Stimulated activated CD4-positive, alpha-beta T cell treated with anti-CD3 and anti-CD28 coated beads, Interleukin-12 subunit alpha, Interleukin-12 subunit beta, amount 100 ng/mL, for 48 hours (primary cell): ENCODE data around the gene LAPTM5.
"Not testable (repeated sequence)": the region's sequence is repeated elsewhere in the genome, so short reads cannot be mapped to it uniquely, and the experiment has no call there.

Source experiments
- DNase-seq, 3 donors: peaks; one replicate each; pipeline ENCODE4 v3.0.0-alpha.2; 2020; ENCODE audit warnings: low read depth in 2 of 3, low spot score in 1 of 3

The LAPTM5 gene

DNA sequence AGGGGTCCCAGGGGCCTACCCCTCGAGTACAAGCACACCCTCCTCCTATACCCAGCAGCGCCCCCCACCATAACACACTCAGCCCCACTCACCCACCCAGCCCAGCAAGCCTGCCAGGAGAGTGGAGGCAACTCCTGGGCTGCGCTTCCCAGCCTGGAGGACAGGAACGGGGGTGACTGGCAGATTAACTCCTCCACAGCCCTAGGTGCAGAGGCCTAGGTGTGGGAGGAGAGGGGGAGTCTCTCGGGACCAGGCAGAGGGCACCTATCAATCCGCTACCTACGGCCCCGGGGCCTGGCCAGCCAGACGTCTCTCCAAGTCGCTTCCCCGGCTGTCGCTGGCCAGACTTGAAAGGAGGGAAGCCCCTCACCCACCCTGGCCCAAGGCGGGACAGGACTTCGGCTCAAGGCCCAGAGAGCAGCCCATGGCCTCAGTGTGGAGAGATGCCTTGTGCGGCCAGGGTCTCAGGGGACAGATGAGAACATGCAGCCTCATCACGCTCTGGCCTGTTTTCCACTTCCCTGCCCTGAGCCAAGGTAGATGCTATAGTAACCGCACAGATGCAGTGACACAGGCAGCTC is 59.1 kb downstream of the LAPTM5 start:
- DNase-seq = no peak

DNA sequence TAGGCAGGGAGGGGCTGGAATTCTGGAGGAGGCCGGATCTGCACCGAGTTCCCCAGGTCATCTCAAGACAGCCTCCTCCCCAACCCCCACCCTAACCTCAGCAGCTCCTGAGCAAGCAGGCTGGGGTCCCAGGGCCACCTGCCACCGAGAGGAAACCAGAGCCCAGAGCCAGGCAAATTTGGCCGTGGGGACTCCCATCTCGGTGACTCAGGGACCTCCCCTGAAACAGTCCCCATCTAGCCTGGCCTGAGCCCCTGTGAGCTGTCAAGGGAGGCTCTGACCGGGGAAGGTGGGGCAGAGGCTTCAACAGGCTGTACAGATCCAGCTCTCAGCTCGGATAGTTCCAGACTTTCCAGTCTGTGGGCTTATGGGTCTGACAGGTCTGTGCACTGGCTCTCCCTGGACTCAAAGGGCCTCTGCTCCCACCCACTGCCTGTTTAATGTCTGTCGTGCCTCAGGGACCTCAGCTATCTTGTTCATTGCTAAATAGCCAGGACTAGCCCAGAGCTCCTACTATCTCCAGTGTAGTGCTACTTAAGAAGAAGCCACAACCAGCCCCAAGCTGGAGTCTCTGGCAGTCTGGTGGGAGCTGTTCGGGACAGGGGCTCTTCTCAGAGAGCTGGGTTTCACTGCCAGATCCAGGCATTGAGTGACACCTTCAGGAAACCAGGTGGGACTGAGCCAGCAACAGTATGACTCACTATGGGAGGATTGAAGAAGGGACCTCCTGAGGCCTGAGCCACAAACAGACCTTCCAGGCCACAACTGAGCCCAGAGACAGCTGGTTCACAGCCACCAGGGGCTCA is 59.8 kb downstream of the LAPTM5 start:
- no peak for DNase-seq

DNA sequence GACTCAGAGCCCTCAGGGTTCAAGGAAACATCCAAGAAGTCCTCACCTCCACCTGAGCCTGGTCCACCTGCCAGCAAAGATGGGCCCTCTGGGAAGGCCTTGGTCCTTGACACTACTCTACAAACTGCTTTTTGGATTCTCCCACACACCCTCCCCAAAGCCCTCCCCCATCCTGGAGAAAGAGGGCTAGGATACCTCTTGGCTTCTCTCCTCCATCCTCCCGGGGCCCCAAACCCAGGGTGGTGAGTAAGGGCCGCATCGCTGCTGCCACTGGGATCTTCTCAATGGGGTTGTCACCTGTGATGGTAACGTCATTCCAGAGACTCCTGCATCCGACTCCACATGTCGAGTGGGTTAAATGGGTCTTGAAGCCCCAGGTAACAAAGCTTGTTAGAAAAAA is 60.7 kb downstream of the LAPTM5 start:
- no peak for DNase-seq

DNA sequence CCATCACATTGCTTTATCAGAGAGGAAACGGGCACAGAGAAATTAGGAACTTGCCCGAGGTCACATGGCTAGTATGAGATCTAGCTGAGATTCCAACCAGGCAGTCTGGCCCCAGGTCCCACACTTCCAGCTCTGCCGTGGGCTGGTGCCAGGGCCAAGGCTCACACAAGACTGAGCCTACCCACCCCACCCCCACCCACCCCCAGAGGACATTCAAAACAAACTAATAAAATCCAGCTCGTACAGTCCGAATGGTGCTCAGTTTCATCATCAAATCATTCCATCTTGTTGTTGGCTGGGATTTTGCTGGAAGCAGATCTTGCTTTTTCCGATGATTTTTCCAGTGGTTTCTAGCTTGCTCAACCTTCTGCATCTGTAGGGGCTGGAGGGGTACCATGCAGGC is 62.1 kb downstream of the LAPTM5 start:
- no peak for DNase-seq

- DNase-seq = no peak
Observed at GRCh38 chr1:30694280-30695175, 63.0 kb downstream of the LAPTM5 start.

GRCh38 chr1:30693822-30694221 is 63.8 kb downstream of the LAPTM5 start:
- DNase-seq = no peak

DNA sequence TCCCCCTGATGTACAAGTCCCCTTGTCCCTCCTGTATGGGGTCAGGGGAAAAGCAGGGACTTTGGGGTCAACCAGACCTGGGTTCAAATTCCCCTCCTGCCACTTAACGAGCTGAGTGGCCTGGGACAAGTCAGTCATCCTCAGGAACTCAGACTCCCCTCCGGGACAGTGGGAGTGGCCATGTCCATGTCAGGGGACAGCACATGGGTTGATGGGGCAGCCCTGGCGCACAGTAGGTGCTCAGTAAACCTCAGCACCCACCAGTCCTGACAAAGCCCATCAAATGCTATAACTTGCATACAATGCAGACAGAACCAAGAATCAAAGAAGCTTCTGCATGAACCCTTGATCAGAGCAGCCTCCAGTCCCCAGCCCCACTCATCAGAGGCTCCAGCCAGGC is 64.2 kb downstream of the LAPTM5 start:
- no peak for DNase-seq

GRCh38 chr1:30692948-30693301 is 64.6 kb downstream of the LAPTM5 start:
- no peak for DNase-seq

DNA sequence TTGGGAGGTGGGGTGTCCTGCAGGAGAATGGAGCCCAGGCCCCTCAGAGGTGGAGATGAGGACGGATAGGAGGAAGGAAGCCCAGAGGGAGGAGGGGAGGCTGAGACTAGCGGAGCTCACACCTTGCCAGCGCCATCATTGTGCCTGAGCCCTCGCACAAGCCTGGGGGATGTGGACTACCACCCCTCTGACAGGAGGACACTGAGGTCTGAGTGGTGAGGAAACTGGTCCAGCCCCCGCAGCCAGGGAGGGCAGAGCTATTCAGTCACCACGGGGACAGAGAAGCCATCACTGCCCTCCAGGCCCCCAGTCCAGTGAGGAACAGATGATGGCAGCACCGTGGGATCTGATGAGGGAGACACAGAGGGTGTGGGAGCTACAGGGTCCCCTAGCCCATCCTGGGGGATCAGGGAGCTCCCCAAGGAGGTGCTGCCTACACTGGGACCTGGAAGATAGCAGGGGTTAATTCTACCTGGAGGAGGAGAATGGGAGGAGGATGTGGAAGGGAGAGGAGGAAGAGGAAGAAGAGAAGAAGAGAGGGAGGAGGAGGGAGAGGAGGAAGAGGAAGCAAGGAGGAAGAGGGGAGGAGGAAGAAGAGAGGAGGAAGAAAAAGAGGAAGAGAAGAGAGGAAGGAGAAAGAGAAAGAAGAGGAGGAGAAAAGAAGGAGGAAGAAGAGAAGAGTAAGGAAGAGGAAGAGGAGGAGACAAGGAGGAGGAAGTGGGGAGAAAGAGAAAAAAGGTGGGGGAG is 65.2 kb downstream of the LAPTM5 start:
- DNase-seq = no peak

DNA sequence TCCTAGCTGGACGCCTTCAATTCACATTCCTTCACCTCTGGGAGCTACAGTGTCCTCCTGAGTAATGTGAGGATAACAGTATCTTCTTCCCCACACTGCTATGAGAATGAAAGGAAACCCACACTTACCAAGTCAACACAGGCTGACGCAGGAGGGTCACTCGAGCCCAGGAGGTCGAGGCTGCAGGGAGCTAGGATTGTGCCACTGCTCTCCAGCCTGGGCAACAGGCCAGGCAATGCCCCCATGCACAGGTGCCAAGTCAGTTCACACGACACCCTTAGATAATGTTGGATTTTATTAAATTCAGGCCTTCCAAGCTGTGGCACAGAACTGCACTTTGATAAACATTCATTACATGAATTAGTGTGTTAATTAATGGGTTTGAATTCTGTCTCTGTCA is 66.1 kb downstream of the LAPTM5 start:
- no peak for DNase-seq

GRCh38 chr1:30689901-30690645 is 67.5 kb downstream of the LAPTM5 start:
- DNase-seq = no peak

DNA sequence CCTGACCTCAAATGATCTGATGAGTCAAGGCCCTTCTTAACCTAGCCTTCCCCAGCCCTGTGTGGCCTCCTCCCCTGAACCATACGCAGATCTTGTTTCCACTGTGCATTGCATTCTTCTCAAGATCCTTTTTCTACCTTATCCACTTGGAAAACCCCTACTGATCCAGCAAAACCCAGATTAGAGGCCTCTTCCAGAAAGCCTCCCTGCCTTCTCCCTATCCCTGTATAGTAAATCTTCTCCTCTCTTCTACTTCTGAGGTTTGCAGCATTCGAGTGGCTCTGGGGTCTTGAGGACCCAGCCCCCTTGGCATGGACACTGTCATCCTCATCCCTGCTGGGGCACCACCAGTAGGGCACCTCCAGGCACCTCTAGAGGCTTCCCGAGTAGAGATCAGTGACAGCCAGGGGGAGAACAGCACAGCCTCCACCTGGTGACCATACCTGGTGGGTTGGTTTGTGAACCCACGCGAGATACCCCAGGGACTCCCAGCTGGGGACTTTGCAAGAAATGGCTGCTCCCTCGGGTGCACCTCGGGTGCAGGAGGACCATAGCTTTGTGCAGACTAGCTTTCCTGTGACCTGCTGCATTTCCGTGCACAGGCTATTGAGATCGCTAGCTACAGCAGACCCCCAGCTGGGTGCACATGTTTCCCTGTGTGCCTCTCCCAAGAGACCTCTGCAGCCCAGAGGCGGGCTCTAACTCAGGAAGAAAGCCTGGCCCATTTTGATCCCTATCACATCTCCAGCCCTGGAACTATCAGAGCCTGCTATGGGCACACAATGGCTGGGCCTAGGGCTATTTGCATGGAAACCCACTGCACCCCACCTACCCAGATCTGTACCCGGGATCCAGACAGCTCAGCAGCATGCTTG is 68.4 kb downstream of the LAPTM5 start:
- DNase-seq = no peak

- not testable (repeated sequence) for DNase-seq
Observed at GRCh38 chr1:30688516-30688915, 69.1 kb downstream of the LAPTM5 start.

GRCh38 chr1:30687886-30688285 is 69.7 kb downstream of the LAPTM5 start:
- no peak for DNase-seq

DNA sequence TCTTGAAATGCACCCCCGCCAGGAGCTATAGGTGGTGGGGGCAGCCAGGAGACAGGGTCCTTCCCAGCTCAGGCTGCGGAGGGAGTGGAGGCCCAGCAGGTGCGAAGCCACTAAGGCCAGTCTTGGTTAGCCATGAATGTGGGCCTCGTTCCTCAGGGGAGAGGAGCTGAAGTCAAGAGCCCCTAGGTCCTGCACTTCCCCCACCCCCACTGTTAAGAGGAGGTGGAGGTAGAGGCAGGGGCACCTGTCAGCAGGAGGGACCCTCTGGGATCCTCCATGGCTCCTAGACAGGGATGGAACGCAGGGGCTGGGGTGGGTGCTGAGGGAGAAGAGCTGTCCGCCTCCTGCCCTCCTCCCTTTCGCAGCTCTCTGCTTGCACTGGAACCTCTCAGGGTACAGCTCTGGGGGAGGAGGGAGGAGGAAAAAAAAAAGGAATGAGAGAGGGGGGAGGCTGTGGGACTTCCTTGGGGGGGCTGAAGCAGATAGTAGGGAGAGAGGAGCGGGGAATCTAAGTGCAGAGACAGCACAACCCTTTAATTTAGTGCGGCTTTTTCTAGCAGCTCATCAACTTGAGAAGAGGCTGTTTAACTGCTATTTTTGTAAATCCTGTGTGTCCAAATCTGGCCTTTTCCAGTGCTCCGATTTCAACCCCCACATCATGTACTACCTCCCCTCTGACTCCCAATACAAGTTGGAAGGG is 71.2 kb downstream of the LAPTM5 start:
- DNase-seq = no peak

DNA sequence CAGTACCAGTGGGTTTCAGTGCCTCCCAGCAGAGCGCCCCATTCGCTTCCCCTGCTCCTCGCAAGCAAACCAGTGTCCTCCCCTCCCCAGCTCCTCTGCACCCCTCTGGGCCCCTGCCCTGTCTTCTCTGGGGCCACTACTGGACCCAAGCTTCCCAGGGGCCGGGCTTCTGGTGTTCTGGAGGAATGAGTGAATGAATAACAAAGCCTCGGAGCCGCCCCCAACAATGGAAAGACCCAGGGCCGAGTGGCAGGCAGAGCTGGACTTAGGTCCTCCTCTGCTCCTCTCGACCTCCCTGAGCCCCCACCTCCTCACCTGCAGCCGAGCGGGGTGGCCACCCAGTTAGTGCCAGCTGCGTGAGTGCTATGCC is 71.8 kb downstream of the LAPTM5 start:
- no peak for DNase-seq

DNA sequence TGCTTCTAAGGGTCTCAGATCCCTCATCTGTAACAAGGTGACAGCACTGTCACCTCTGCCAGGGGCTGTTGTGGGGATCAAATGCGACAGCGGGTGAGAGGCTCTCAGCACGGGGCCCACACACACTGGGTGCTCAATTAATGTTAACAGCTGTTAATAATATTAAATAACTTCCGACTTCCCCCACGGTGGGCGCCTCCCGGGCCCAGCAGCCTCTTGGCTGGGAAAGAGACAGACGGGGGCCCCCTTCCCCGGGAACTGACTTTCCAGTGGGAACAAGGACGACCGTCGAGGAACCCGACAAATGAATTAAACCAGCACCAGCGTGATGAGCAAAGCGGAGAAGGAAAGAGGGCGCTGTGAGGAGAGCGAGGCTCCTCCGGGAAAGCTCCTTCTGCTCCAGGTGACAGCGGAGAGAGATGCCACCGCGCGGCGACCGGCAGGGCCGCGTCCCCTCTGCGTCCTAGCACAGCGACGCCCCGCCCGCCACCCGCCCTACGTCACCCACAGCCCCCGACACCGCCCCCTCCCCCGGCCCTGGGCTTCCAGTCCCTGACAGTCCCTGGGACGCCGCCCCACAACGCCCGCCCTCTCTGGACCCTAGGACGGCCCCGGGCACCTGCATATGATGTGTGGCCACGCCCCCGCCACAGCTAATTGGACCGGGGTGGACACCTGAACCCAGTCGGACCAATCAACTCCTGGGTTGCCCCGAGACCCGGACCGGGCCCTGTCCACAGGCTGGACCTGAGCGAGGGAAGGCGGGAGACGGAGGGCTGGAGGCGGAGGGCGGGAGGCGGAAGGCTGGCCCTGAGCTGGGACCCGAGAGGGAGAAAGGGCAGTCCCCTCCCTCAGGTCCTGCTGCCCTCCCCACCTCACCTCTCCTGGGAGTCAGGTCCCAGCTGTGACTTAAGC is 72.4 kb downstream of the LAPTM5 start:
- no peak for DNase-seq

- no peak for DNase-seq
Observed at GRCh38 chr1:30684259-30684658, 73.3 kb downstream of the LAPTM5 start.
